Measurements from ENCODE around the gene STX16. TPM values are rescaled to one million over a fixed set of nuclear protein-coding genes. Genes with fewer than 3 reads are reported as not detected.

STX16 gene
- total RNA-seq, 1 experiment from 2014 or later: 41.9 TPM

DNA sequence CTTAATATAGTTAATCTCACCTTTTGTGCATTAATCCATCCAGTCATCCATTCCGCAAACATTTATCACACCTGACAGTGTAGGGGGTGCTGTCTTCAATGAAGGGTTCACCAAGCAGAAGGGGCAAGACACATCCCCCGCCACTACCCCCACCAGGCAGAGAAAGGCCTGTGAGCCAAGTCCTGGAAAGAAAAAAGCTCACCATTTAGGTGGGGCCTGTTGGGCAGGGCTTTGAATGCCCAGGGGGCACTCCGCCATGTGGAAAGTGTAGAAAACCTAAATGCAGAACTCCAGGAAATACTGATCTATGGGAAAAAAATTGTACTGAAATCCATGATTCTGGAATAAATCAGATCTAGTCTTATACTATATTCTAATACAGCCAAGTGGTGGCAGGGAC lies 4.8 kb upstream of the STX16 start:
- H3K4me1 ChIP-seq (ENCODE audit: control insufficient read depth, insufficient read depth, low read length): 0 out of 2 replicates have a peak, but pooled peaks cover 2% of the 10 kb centered on the region

DNA sequence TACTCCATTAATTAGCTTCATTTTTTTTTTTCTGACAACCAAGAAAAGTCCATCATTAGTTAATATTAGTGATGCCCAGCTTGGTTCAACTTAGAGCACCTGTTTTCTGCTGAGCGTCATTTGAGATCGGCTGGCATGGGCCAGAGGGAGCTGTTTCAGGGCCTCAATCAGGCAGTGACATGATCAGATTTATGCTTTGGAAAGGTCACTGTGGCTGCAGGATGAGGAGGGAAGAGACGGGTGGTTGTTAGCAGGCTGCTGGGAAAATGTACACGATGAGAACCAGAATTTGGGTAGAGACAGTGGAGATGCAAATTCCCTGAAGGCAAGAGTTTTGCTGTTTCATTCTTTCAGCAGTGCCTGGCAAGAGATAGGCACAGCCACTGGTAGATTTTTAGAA lies 4.4 kb upstream of the STX16 start:
- no peak overlapping the region for H3K4me3 ChIP-seq (ENCODE audit: low read depth in 2 of 2, low read length in 2 of 2)
- intact Hi-C loops (cut with micrococcal nuclease; ENCODE audit: unreplicated experiment) (loop anchor here (5.0 kb wide), 1 partner anchor 409 kb away; no protein-coding TSS in a partner anchor), in situ Hi-C loops (cut with HindIII; ENCODE audit: low pct_unique_long_range_greater_than_20kb, low sequenced_read_pairs) (no loop called here)
- ATAC-seq (no peak), DNase-seq (ENCODE audit: low read depth, low spot score) (no peak)
- TF ChIP-seq, protein P1, sequence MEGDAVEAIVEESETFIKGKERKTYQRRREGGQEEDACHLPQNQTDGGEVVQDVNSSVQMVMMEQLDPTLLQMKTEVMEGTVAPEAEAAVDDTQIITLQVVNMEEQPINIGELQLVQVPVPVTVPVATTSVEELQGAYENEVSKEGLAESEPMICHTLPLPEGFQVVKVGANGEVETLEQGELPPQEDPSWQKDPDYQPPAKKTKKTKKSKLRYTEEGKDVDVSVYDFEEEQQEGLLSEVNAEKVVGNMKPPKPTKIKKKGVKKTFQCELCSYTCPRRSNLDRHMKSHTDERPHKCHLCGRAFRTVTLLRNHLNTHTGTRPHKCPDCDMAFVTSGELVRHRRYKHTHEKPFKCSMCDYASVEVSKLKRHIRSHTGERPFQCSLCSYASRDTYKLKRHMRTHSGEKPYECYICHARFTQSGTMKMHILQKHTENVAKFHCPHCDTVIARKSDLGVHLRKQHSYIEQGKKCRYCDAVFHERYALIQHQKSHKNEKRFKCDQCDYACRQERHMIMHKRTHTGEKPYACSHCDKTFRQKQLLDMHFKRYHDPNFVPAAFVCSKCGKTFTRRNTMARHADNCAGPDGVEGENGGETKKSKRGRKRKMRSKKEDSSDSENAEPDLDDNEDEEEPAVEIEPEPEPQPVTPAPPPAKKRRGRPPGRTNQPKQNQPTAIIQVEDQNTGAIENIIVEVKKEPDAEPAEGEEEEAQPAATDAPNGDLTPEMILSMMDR (IDR thresholded peaks at IDR 0.05): no peak
- TF ChIP-seq, protein P2, sequence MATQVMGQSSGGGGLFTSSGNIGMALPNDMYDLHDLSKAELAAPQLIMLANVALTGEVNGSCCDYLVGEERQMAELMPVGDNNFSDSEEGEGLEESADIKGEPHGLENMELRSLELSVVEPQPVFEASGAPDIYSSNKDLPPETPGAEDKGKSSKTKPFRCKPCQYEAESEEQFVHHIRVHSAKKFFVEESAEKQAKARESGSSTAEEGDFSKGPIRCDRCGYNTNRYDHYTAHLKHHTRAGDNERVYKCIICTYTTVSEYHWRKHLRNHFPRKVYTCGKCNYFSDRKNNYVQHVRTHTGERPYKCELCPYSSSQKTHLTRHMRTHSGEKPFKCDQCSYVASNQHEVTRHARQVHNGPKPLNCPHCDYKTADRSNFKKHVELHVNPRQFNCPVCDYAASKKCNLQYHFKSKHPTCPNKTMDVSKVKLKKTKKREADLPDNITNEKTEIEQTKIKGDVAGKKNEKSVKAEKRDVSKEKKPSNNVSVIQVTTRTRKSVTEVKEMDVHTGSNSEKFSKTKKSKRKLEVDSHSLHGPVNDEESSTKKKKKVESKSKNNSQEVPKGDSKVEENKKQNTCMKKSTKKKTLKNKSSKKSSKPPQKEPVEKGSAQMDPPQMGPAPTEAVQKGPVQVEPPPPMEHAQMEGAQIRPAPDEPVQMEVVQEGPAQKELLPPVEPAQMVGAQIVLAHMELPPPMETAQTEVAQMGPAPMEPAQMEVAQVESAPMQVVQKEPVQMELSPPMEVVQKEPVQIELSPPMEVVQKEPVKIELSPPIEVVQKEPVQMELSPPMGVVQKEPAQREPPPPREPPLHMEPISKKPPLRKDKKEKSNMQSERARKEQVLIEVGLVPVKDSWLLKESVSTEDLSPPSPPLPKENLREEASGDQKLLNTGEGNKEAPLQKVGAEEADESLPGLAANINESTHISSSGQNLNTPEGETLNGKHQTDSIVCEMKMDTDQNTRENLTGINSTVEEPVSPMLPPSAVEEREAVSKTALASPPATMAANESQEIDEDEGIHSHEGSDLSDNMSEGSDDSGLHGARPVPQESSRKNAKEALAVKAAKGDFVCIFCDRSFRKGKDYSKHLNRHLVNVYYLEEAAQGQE (IDR thresholded peaks at IDR 0.05; ENCODE audit: insufficient read depth in 1 of 2, low read depth in 2 of 2, low read length in 1 of 2): no peak
- TF ChIP-seq SIN3A (IDR thresholded peaks at IDR 0.05; ENCODE audit: borderline replicate concordance, insufficient read depth, low read depth, low read length) (no peak), POLR2AphosphoS5 (IDR thresholded peaks at IDR 0.05; ENCODE audit: low read depth, low read length) (no peak), TCF7L2 (IDR thresholded peaks at IDR 0.05; ENCODE audit: low read depth, low read length) (no peak)
- H3K4me1 ChIP-seq (ENCODE audit: control insufficient read depth, insufficient read depth, low read length): 0 out of 2 replicates have a peak, but pooled peaks cover 2% of the 10 kb centered on the region
- no peaks in the 10 kb centered on the region; the same call in 1 of the 2 replicates for H3K36me3 ChIP-seq (ENCODE audit: control insufficient read depth, insufficient read depth, low read length)
- ChIA-PET CTCF (no interaction called here), POLR2A (interaction anchor here (0.6 kb wide), 1 partner anchor 944 kb away, joined by 4 read pairs; no protein-coding TSS in a partner anchor)
- H3K27me3 ChIP-seq (ENCODE audit: control insufficient read depth, insufficient read depth, low read length): no peaks in the 10 kb centered on the region
- H3K27ac ChIP-seq (ENCODE audit: low read length): no peak overlapping the region
- no TSS peak for BruUV-seq (replicated peaks)
- no peaks in the 10 kb centered on the region for H3K9me3 ChIP-seq (ENCODE audit: control insufficient read depth, insufficient read depth, low read depth, low read length)

More for the DNA sequence above, 4.8 kb upstream of the STX16 start:
- no peak for DNase-seq (ENCODE audit: low read depth, low spot score)
- Histone ChIP-seq H3K9me3 (ENCODE audit: control insufficient read depth, insufficient read depth, low read depth, low read length) (no peaks in the 10 kb centered on the region), H3K27ac (ENCODE audit: low read length) (no peak overlapping the region), H3K36me3 (ENCODE audit: control insufficient read depth, insufficient read depth, low read length) (no peaks in the 10 kb centered on the region; the same call in 1 of the 2 replicates), H3K27me3 (ENCODE audit: control insufficient read depth, insufficient read depth, low read length) (no peaks in the 10 kb centered on the region), H3K4me3 (ENCODE audit: low read depth in 2 of 2, low read length in 2 of 2) (no peak overlapping the region)
- ChIA-PET POLR2A (interaction anchor here (0.6 kb wide), 1 partner anchor 944 kb away, joined by 4 read pairs; no protein-coding TSS in a partner anchor), CTCF (no interaction called here)
- no peak for ATAC-seq
- intact Hi-C loops (cut with micrococcal nuclease; ENCODE audit: unreplicated experiment) (loop anchor here (5.0 kb wide), 1 partner anchor 409 kb away; no protein-coding TSS in a partner anchor), in situ Hi-C loops (cut with HindIII; ENCODE audit: low pct_unique_long_range_greater_than_20kb, low sequenced_read_pairs) (no loop called here)
- BruUV-seq (replicated peaks): no TSS peak
- TF ChIP-seq TCF7L2 (IDR thresholded peaks at IDR 0.05; ENCODE audit: low read depth, low read length): no peak
- TF ChIP-seq, protein P2 (IDR thresholded peaks at IDR 0.05; ENCODE audit: insufficient read depth in 1 of 2, low read depth in 2 of 2, low read length in 1 of 2): no peak
- TF ChIP-seq, protein P1 (IDR thresholded peaks at IDR 0.05): no peak
- TF ChIP-seq POLR2AphosphoS5 (IDR thresholded peaks at IDR 0.05; ENCODE audit: low read depth, low read length): no peak
- TF ChIP-seq SIN3A (IDR thresholded peaks at IDR 0.05; ENCODE audit: borderline replicate concordance, insufficient read depth, low read depth, low read length): no peak
